GM12872 (cell line): ENCODE measurements around the gene NTN1.

ENCODE experiments used
- CTCF ChIP-seq: IDR thresholded peaks from 3 replicates; pipeline ENCODE4 v1.5.1; 2011; ENCODE audit warnings: low read depth, mild to moderate bottlenecking, low read length, moderate library complexity; ENCODE audit not compliant: insufficient read depth

Gene NTN1

GRCh38 chr17:9127340-9127739 is 106.0 kb downstream of the NTN1 start:
- TF ChIP-seq CTCF = no peak

GRCh38 chr17:9131371-9131770 is 110.1 kb downstream of the NTN1 start:
- no peak for TF ChIP-seq CTCF

- TF ChIP-seq CTCF = no peak
Observed at GRCh38 chr17:9132291-9132690, 111.0 kb downstream of the NTN1 start.

GRCh38 chr17:9132944-9133610 is 111.8 kb downstream of the NTN1 start:
- no peak for TF ChIP-seq CTCF

- no peak for TF ChIP-seq CTCF
Observed at GRCh38 chr17:9138161-9138717, 116.9 kb downstream of the NTN1 start.

- TF ChIP-seq CTCF = no peak
Observed at GRCh38 chr17:9139695-9140094, 118.4 kb downstream of the NTN1 start.

GRCh38 chr17:9140550-9141424 is 119.5 kb downstream of the NTN1 start:
- TF ChIP-seq CTCF = no peak
